Measurements from ENCODE around the gene RPEL1. TPM values are rescaled to one million over a fixed set of nuclear protein-coding genes. Genes with fewer than 3 reads are reported as not detected.

RPEL1 gene
- polyA plus RNA-seq, 1 experiment, result 0.15 TPM

DNA sequence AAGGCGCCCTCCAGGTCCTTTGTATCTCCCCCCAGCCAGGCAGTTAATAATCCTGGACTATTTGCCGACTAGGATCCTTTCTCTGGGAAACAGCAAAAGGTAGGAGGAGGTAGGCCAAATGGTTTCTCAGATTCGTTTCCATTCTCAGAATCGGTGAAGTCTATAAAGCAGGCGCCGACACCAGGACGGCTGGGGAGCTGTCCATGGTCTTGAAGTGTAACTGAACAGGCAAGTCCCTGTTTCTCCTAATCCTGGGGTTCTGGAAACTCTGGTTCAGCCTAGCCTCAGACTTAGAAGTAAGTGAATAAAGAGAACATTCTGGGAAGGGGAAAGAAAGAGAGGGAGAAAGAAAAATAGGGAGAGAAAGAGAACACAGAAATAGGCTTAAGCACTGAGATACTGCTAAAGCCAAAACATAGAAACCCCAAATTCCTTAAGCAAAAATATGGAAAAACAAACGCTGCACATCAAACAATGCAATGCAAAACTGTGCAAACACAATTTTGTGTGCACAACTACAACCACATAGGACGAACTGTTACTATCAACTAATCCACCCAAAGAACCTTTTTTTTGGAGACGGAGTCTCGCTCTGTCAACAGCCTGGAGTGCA lies 20.1 kb downstream of the RPEL1 start:
- H3K27me3 ChIP-seq (ENCODE audit: control insufficient read depth, insufficient read depth, low read length), result peaks cover 9% of the 10 kb centered on the region
- POLR2A ChIA-PET, result no interaction called here

DNA sequence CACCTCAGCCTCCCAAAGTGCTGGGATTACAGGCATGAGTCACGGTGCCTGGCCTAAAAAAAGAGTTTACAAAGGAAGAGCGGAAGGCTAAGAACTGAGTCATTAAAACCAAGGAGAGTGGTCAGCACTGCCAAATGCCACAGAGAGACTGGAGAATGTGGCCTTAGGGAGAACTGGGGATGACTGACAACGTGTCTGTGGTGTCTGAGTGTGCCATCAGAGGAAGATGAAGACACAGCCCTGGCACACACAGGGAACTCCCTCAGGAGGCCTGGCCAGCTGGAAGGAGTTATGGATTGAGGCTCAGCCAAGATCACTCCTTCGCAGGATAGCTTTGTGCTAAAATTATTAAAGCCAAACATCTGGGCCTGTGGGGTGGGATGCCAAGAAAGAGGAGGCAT lies 27.4 kb downstream of the RPEL1 start:
- H3K27me3 ChIP-seq (ENCODE audit: control insufficient read depth, insufficient read depth, low read length), result peaks cover 16% of the 10 kb centered on the region
- H3K4me3 ChIP-seq (ENCODE audit: low read depth, low read length), result no peak overlapping the region
- ChIA-PET POLR2A (no interaction called here), CTCF (interaction anchor here (1.7 kb wide), 1 partner anchor 61 kb away, joined by 4 read pairs; no protein-coding TSS in a partner anchor)
- DNase-seq (ENCODE audit: low read depth, low spot score), result peak; percentile 76
- peaks cover 3% of the 10 kb centered on the region; the same call in 1 of the 2 replicates for H3K9me3 ChIP-seq (ENCODE audit: control insufficient read depth, insufficient read depth, low read length)
- peak overlapping the region; percentile 73 for H3K27ac ChIP-seq (ENCODE audit: low read depth, low read length)
- TF ChIP-seq, protein P1, sequence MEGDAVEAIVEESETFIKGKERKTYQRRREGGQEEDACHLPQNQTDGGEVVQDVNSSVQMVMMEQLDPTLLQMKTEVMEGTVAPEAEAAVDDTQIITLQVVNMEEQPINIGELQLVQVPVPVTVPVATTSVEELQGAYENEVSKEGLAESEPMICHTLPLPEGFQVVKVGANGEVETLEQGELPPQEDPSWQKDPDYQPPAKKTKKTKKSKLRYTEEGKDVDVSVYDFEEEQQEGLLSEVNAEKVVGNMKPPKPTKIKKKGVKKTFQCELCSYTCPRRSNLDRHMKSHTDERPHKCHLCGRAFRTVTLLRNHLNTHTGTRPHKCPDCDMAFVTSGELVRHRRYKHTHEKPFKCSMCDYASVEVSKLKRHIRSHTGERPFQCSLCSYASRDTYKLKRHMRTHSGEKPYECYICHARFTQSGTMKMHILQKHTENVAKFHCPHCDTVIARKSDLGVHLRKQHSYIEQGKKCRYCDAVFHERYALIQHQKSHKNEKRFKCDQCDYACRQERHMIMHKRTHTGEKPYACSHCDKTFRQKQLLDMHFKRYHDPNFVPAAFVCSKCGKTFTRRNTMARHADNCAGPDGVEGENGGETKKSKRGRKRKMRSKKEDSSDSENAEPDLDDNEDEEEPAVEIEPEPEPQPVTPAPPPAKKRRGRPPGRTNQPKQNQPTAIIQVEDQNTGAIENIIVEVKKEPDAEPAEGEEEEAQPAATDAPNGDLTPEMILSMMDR (IDR thresholded peaks at IDR 0.05; ENCODE audit: low read depth, low read length), result no peak

More for the DNA sequence above, 20.1 kb downstream of the RPEL1 start:
- Histone ChIP-seq H3K9me3 (ENCODE audit: control insufficient read depth, insufficient read depth, low read length) (no peaks in the 10 kb centered on the region), H3K27ac (ENCODE audit: low read depth, low read length) (no peak overlapping the region), H3K4me3 (ENCODE audit: low read depth, low read length) (no peak overlapping the region)
- CTCF ChIA-PET, result no interaction called here
- TF ChIP-seq, protein P1 (IDR thresholded peaks at IDR 0.05; ENCODE audit: low read depth, low read length), result no peak
- no peak for DNase-seq (ENCODE audit: low read depth, low spot score)

DNA sequence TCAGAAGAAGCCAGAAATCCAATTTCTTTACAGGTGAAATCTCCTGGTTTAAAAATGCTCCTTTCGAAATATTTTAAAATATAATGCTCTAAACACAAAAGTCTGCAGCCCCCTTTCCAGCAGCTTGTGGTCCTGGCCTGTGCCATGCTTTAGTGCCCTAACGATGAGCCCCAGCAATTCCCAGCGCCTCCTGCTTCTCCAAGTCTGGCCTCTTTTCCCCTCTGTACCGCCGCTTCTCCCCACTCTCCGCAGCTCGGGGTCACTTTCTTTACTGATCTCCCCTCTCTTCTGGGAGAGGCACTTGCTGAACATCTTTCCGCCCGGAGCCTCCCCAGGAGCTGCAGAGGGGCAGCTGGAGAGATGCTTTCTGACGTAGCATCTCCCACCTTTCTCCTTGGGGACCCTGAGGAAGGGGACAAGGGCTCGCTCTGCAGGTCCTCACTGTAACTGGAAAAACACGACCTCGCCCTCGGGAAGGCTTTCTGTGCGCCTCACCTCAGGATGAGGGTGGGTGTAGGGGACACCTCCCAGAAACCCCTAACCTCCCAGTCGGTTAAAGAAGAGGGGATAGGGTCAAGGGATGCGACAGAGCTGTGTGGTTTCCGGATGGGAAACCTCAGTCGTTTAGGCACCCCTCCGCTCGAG lies 30.7 kb downstream of the RPEL1 start:
- H3K9me3 ChIP-seq (ENCODE audit: control insufficient read depth, insufficient read depth, low read length), result peaks cover 9% of the 10 kb centered on the region; the same call in 1 of the 2 replicates
- peak overlapping the region; percentile 56 for H3K4me3 ChIP-seq (ENCODE audit: low read depth, low read length)
- POLR2A ChIA-PET, result no interaction called here
- DNase-seq (ENCODE audit: low read depth, low spot score), result no peak
- peaks cover 23% of the 10 kb centered on the region for H3K27me3 ChIP-seq (ENCODE audit: control insufficient read depth, insufficient read depth, low read length)
- TF ChIP-seq, protein P1 (IDR thresholded peaks at IDR 0.05; ENCODE audit: low read depth, low read length), result no peak
- no peak overlapping the region for H3K27ac ChIP-seq (ENCODE audit: low read depth, low read length)
- CTCF ChIA-PET, result no interaction called here

DNA sequence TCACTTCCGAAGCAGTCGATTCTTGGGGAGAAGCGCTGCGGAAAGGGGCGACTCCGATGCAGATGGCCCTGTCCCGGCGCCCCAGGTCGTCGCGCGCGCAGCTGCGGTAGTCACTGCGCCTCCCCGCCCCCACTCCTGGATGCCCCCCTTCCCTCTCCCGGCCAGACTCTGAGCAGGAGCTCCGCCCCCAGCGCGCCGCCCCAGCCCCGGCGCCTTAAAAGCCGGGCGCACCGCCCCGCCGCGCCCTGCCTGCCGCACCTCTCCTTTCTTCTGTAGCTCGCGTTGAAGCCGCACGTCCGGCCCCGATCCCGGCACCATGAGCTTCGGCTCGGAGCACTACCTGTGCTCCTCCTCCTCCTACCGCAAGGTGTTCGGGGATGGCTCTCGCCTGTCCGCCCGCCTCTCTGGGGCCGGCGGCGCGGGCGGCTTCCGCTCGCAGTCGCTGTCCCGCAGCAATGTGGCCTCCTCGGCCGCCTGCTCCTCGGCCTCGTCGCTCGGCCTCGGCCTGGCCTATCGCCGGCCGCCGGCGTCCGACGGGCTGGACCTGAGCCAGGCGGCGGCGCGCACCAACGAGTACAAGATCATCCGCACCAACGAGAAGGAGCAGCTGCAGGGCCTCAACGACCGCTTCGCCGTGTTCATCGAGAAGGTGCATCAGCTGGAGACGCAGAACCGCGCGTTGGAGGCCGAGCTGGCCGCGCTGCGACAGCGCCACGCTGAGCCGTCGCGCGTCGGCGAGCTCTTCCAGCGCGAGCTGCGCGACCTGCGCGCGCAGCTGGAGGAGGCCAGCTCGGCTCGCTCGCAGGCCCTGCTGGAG lies 31.4 kb downstream of the RPEL1 start, which contains the start of gene INA:
INA (plus strand) TSS at position 243 of the 817 bp plus-strand sequence; CDS start at position 317, 74 bp downstream.
- peaks cover 9% of the 10 kb centered on the region; the same call in 1 of the 2 replicates for H3K9me3 ChIP-seq (ENCODE audit: control insufficient read depth, insufficient read depth, low read length)
- no peak for DNase-seq (ENCODE audit: low read depth, low spot score)
- ChIA-PET CTCF (interaction anchor here (1.0 kb wide), 1 partner anchor 18 kb away, joined by 3 read pairs; no protein-coding TSS in a partner anchor), POLR2A (no interaction called here)
- peaks cover 25% of the 10 kb centered on the region for H3K27me3 ChIP-seq (ENCODE audit: control insufficient read depth, insufficient read depth, low read length)
- H3K4me3 ChIP-seq (ENCODE audit: low read depth, low read length), result peak within 1 kb of the TSS; percentile 56
- TF ChIP-seq, protein P1 (IDR thresholded peaks at IDR 0.05; ENCODE audit: low read depth, low read length), result no peak
- no peak within 1 kb of the TSS for H3K27ac ChIP-seq (ENCODE audit: low read depth, low read length)

Data from AG04450 (cell line).